Mucosa of descending colon (tissue), 3 donors: ENCODE results near the gene RAB11FIP4. TPM values are rescaled to one million over a fixed set of nuclear protein-coding genes. Genes with fewer than 3 reads are reported as not detected.

Experiments used
- ATAC-seq: fragments of 200-7000 bp; cut with Tn5 transposase; one replicate; pipeline ENCODE4 v1.9.1; 2020; ENCODE audit warnings: mild to moderate bottlenecking, moderate library complexity
- DNase-seq, 3 donors: peaks; one replicate each; pipeline ENCODE4 v3.0.0-alpha.2; 2020
- H3K36me3 ChIP-seq: fragments of 200-600 bp; one replicate; pipeline ENCODE4 v1.8.0; 2021; ENCODE audit warnings: low read depth, mild to moderate bottlenecking
- H3K4me1 ChIP-seq: fragments of 200-600 bp; one replicate; pipeline ENCODE4 v1.8.0; 2021; ENCODE audit warnings: low read depth, mild to moderate bottlenecking
- H3K4me3 ChIP-seq: fragments of 200-600 bp; one replicate; pipeline ENCODE4 v1.8.0; 2021; ENCODE audit warnings: mild to moderate bottlenecking
- H3K9me3 ChIP-seq: fragments of 200-600 bp; one replicate; pipeline ENCODE4 v1.8.0; 2021; ENCODE audit warnings: mild to moderate bottlenecking
- CTCF ChIP-seq: fragments of 200-600 bp; IDR thresholded peaks from one replicate; pipeline ENCODE4 v1.8.0; 2022; ENCODE audit warnings: antibody characterized with exemption, mild to moderate bottlenecking
- intact Hi-C, 2 donors: fragments of 100-400 bp; cut with DNase I in 1 of 2; cut with micrococcal nuclease in 1 of 2; formaldehyde crosslinking; loops; one replicate each; pipeline versions ENCODE4 v1.11.0 to v1.11.1; 2022; cut with DNase I, micrococcal nuclease
- total RNA-seq, 3 donors: library from RNA; stranded (reverse); fragmentation: NEBNext Ultra II Directional in 2 of 3; extraction: Animal tissue kit (Norgen Biotek cat#: 25700) in 2 of 3; gene quantifications; one replicate each; pipeline versions ENCODE4 v1.2.1 to v1.2.4, GENCODE V29; 2021 to 2023
- donor health status: DM: no; HTN: no; CAD: no; lungs with moderate emphysema.
- donor health status: DM: no; HTN: no; CAD: no.
- donor health status: DM: no; HTN: yes; CAD: no.

RAB11FIP4 gene
- total RNA-seq, 3 donors from 2014 or later = 24.5 to 49.9 (median 40.7) TPM

GRCh38 chr17:31517524-31517923 lies 126.0 kb downstream of the RAB11FIP4 start:
- no peak for DNase-seq
- H3K9me3 ChIP-seq = no peaks in the 10 kb centered on the region
- no peaks in the 10 kb centered on the region for H3K36me3 ChIP-seq
- no peak for TF ChIP-seq CTCF
- H3K4me3 ChIP-seq = no peak overlapping the region
- peak; percentile 42 for ATAC-seq
- H3K4me1 ChIP-seq = no peaks in the 10 kb centered on the region
- intact Hi-C loops = no loop called here

- no peak for TF ChIP-seq CTCF
- intact Hi-C loops = no loop called here
- Histone ChIP-seq H3K9me3 (peaks cover under 1% of the 10 kb centered on the region), H3K36me3 (no peaks in the 10 kb centered on the region), H3K4me3 (no peak overlapping the region), H3K4me1 (no peaks in the 10 kb centered on the region)
- ATAC-seq = no peak
- DNase-seq = no peak
Observed at GRCh38 chr17:31518478-31518877, 127.0 kb downstream of the RAB11FIP4 start.

- no peak for DNase-seq
- no peak overlapping the region for H3K4me3 ChIP-seq
- intact Hi-C loops = no loop called here
- no peaks in the 10 kb centered on the region for H3K4me1 ChIP-seq
- no peak for TF ChIP-seq CTCF
- no peak for ATAC-seq
- H3K36me3 ChIP-seq = no peaks in the 10 kb centered on the region
- H3K9me3 ChIP-seq = peaks cover 3% of the 10 kb centered on the region
Observed at GRCh38 chr17:31521632-31522283, 130.3 kb downstream of the RAB11FIP4 start.

- Histone ChIP-seq H3K36me3 (no peaks in the 10 kb centered on the region), H3K4me3 (no peak overlapping the region), H3K4me1 (no peaks in the 10 kb centered on the region), H3K9me3 (peaks cover 3% of the 10 kb centered on the region)
- no peak for TF ChIP-seq CTCF
- DNase-seq (no peak), ATAC-seq (no peak)
- intact Hi-C loops = no loop called here
Observed at GRCh38 chr17:31522284-31522931, 130.9 kb downstream of the RAB11FIP4 start.

GRCh38 chr17:31522987-31523495 lies 131.6 kb downstream of the RAB11FIP4 start:
- Histone ChIP-seq H3K4me3 (no peak overlapping the region), H3K36me3 (no peaks in the 10 kb centered on the region), H3K4me1 (no peaks in the 10 kb centered on the region), H3K9me3 (peaks cover 3% of the 10 kb centered on the region)
- ATAC-seq = no peak
- no peak for DNase-seq
- TF ChIP-seq CTCF = no peak
- intact Hi-C loops = no loop called here
